Mesangial cell (primary cell): Measurements from ENCODE around the gene MFSD6. TPM values are rescaled to one million over a fixed set of nuclear protein-coding genes. Genes with fewer than 3 reads are reported as not detected.

ENCODE experiments used
- total RNA-seq: library from RNA; depleted of rRNA; stranded (reverse); fragments of >200 nt; gene quantifications from 2 replicates; pipeline ENCODE4 v1.2.3, GENCODE V29; 2015

The MFSD6 gene
- total RNA-seq = 18.1 and 20.3 TPM in 2 replicates

GRCh38 chr2:190407662-190408537 lies at the start of gene MFSD6:
Gene MFSD6 (plus strand): TSS chr2:190408355. CDS start chr2:190436030, 27,675 bp downstream.

DNA sequence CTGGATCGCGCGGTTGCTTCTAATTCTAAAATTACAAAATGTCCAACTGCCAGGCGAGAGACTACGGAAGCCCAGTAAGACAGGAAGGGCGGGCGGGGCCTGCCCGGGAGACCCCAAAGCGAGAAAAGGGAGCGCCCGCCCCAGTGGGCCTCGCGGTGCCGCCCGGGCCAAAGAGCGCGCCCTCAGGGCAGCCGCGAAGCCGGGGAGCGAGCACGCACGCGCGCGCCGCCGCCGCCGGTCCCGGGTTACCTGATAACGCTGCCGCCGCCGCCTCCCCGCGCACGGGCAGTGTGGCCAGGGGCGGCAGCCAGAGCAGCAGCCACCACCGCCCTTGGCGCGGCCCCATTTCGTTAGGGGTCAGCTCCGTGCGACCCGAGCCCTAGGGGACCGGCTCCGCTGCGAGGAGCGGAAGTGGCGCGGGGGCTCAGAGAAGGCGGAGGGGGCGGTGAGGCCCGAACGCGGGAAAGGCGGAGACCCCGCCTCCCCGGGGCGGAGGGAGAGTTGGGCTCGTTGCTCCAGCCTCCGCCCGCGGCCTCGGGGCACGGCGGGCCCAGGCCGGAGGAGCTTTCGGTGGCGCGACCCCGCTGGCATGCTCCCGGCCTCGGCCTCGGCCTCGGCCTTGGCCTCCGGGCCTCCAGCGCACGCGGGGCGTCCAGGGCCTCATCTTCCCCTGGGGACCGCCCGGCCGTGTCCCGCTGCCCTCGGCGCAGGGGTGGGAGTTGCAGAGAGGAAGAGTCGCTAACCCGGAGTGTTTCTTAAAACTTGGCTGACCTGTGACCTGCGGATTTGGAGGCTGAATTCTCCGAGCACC lies 126.4 kb downstream of the MFSD6 start, which contains the start of gene NEMP2:
TSS of gene NEMP2 (minus strand) at position 413 of the 811 bp plus-strand sequence. CDS start at position 346, 67 bp downstream.

Other genes starting within 250 kb of the MFSD6 start
- 7.8 and 12.2 TPM in 2 replicates for gene HIBCH, start 88.5 kb upstream of the MFSD6 start, total RNA-seq
- gene INPP1, start 64.8 kb upstream of the MFSD6 start, total RNA-seq = 6.4 and 8.2 TPM in 2 replicates
- gene NEMP2, start 126.4 kb downstream of the MFSD6 start, total RNA-seq = 4.4 and 4.6 TPM in 2 replicates
- gene NAB1, start 240.7 kb downstream of the MFSD6 start, total RNA-seq = 19.2 and 28.0 TPM in 2 replicates